Esophagus (tissue), 2 donors: ENCODE measurements around the gene THADA. TPM values are rescaled to one million over a fixed set of nuclear protein-coding genes. Genes with fewer than 3 reads are reported as not detected.
"Not testable (repeated sequence)": the region's sequence is repeated elsewhere in the genome, so short reads cannot be mapped to it uniquely, and the experiment has no call there.

ENCODE experiments used
- H3K27ac ChIP-seq, 2 donors: one replicate each; pipeline ENCODE4 v1.5.1; 2013; ENCODE audit warnings: low read depth in 2 of 2, mild to moderate bottlenecking in 2 of 2, inconsistent platforms in 1 of 2, low read length in 1 of 2, moderate library complexity in 1 of 2
- H3K27me3 ChIP-seq, 2 donors: one replicate each; pipeline ENCODE4 v1.6.1; 2013; ENCODE audit warnings: low read length in 2 of 2, control low read depth in 1 of 2, mild to moderate bottlenecking in 1 of 2; ENCODE audit not compliant: insufficient read depth in 2 of 2, control insufficient read depth in 1 of 2
- H3K36me3 ChIP-seq, 2 donors: one replicate each; pipeline ENCODE4 v1.6.1; 2013; ENCODE audit warnings: low read length in 1 of 2; ENCODE audit not compliant: control insufficient read depth in 2 of 2, insufficient read depth in 2 of 2
- H3K4me1 ChIP-seq, 2 donors: one replicate each; pipeline ENCODE4 v1.6.1; 2013; ENCODE audit warnings: low read length in 1 of 2; ENCODE audit not compliant: control insufficient read depth in 2 of 2, insufficient read depth in 2 of 2
- H3K4me3 ChIP-seq, 2 donors: one replicate each; pipeline ENCODE4 v1.5.1; 2013; ENCODE audit warnings: low read length in 2 of 2, mild to moderate bottlenecking in 2 of 2, low read depth in 1 of 2, moderate library complexity in 1 of 2
- H3K9me3 ChIP-seq, 2 donors: one replicate each; pipeline ENCODE4 v1.6.1; 2013; ENCODE audit warnings: mild to moderate bottlenecking in 2 of 2, low read depth in 1 of 2, low read length in 1 of 2, moderate library complexity in 1 of 2; ENCODE audit not compliant: control insufficient read depth in 2 of 2, insufficient read depth in 1 of 2
- WGBS, 2 donors: extraction: QIAGEN DNeasy Blood & Tissue Kit; methylation state at CpG; one replicate each; pipeline ENCODE4 v1.1.7; 2013; 5-methylcytosine and 5-hydroxymethylcytosine counted together
- polyA plus RNA-seq, 2 donors: library from polyadenylated mRNA; stranded (reverse); fragments of 200-250 nt; gene quantifications; one replicate each; pipeline ENCODE4 v1.2.3, GENCODE V29; 2013
- donor health status: healthy with polysubstance abuse.
- donor health status: Bipolar disorder and iron deficiency.

Gene THADA
- polyA plus RNA-seq, 2 donors: 8.3 to 13.2 TPM

DNA sequence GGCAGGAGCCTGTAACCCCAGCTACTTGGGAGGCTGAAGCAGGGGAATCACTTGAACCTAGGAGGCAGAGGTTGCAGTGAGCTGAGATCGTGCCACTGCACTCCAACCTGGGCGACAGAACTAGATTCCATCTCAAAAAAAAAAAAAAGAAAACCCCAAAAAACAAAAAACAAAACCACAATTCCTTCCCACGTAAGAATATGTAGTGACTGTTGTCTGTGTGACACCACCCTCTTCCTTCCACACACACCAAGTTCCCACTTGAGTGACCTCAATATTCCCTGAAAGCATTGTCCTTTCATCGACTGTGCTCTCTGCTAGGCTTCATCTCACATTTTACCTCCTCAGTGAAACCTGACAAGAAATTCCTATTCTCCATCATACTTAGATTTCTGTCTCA, 8.8 kb upstream of the THADA start:
- no peaks in the 10 kb centered on the region for H3K27me3 ChIP-seq
- H3K36me3 ChIP-seq: no peaks in the 10 kb centered on the region
- no peaks in the 10 kb centered on the region for H3K4me1 ChIP-seq
- no peak overlapping the region for H3K4me3 ChIP-seq
- H3K9me3 ChIP-seq: no peaks in the 10 kb centered on the region
- 61 to 63% methylated on average over 4 of the region's 4 CpGs for WGBS, 2 donors
- H3K27ac ChIP-seq: no peak overlapping the region

DNA sequence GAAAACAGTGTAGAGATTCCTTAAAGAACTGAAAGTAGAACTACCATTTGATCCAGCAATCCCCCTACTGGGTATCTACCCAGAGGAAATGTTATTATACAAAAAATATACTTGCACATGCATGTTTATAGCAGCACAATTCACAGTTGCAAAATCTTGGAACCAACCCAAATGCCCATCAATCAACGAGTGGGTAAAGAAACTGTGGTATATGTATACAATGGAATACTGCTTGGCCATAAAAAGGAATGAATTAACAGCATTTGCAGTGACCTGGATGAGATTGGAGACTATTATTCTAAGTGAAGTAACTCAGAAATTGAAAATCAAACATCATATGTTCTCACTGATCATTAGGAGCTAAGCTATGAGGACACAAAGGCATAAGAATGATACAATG, 4.8 kb upstream of the THADA start:
- H3K9me3 ChIP-seq, H3K36me3 ChIP-seq, H3K27ac ChIP-seq, H3K4me1 ChIP-seq, H3K4me3 ChIP-seq, H3K27me3 ChIP-seq: not testable (repeated sequence)
- WGBS, 2 donors: 53 to 59% methylated on average over 1 of the region's 1 CpG

DNA sequence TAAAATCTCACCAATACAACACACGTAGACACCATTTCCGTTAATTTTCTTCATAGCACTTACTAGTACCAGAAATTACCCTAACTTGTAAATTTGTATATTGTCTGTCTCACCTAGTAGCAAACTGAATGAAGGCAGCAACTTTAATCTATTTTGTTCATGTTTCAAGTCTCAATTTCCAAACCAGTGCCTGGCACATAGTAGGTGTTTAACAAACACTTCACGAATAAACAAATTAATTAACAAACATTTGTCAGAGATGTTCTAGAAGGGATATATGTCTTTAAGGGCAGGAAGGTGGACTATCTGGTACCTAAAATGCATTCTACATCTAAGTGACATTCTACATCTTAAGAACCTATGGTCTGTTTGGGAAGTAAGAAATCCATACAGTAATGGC, 963 bp downstream of the THADA start:
- H3K4me1 ChIP-seq: peaks cover 0 to 3% of the 10 kb centered on the region in 2 donors
- H3K27me3 ChIP-seq: no peaks in the 10 kb centered on the region
- H3K27ac ChIP-seq: no peak overlapping the region
- no peaks in the 10 kb centered on the region for H3K36me3 ChIP-seq
- WGBS, 2 donors: 88% methylated on average over 3 of the region's 3 CpGs
- no peaks in the 10 kb centered on the region for H3K9me3 ChIP-seq
- H3K4me3 ChIP-seq: peak overlapping the region; percentile 69 to 95

DNA sequence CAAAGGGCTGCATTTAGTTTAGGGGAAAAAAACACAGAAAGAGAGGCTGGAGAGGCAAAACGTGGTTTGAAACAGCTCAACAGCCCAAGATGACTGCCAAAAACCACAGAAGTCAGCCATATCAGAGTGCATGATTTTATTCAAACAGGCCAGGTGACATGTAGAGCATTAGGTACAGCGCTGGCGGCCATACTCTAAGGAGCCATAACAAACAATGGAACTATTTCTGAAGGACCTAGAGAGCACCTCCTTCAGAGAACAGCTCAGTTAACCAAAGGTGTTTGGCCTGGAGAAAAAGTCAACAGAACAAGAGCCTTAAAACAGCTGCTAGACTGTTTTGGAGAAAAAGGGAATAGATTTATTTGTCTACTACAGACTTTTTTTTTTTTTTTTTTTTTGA, 2.6 kb downstream of the THADA start:
- Histone ChIP-seq H3K4me3 (no peak overlapping the region), H3K27me3 (no peaks in the 10 kb centered on the region), H3K4me1 (peaks cover 0 to 3% of the 10 kb centered on the region in 2 donors), H3K27ac (no peak overlapping the region), H3K9me3 (no peaks in the 10 kb centered on the region), H3K36me3 (no peaks in the 10 kb centered on the region)
- 80 to 86% methylated on average over 3 of the region's 3 CpGs for whole genome bisulfite sequencing, 2 donors

DNA sequence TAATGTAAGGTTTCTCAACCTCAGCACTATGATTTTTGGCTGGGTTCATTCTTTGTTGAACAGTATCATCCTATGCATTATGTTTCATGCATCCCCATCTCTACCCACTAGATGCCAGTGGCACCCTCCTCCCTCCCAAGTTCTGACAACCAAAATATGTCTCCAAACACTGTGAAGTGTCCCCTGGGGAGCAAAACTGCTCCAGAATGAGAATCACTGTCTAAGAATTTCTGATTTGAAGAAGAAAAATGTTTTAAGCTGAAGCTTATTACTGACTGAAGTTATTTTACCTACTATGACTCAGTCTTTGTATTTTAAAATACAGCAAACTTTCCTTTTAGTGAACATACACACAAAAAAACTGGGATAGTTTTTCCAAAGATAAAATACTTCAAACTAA, 3.4 kb downstream of the THADA start:
- Histone ChIP-seq H3K36me3 (no peaks in the 10 kb centered on the region), H3K9me3 (no peaks in the 10 kb centered on the region), H3K4me3 (no peak overlapping the region), H3K27ac (no peak overlapping the region), H3K27me3 (no peaks in the 10 kb centered on the region), H3K4me1 (peaks cover 0 to 3% of the 10 kb centered on the region in 2 donors)

DNA sequence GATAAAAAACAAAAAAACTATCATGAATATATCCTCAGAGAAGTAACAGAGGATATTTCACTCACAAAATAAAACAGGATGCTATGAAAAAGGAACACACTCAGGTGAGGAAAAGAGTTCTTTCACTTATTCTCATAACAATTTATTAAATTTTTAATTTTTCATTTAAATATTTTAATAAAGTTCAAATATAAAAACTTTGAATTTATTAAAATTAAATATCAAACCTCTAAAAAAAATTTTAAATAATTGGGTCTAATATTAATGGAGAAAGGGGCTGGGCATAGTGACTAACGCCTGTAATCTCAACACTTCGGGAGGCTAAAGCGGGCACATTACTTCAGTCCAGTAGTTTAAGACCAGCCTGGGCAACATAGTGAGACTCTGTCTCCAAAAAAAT, 10.1 kb downstream of the THADA start:
- H3K4me3 ChIP-seq: no peak overlapping the region
- 95 to 97% methylated on average over 3 of the region's 3 CpGs for WGBS, 2 donors
- H3K36me3 ChIP-seq: peaks cover 2 to 9% of the 10 kb centered on the region in 2 donors
- no peaks in the 10 kb centered on the region for H3K4me1 ChIP-seq
- H3K9me3 ChIP-seq: no peaks in the 10 kb centered on the region
- no peak overlapping the region for H3K27ac ChIP-seq
- no peaks in the 10 kb centered on the region for H3K27me3 ChIP-seq

DNA sequence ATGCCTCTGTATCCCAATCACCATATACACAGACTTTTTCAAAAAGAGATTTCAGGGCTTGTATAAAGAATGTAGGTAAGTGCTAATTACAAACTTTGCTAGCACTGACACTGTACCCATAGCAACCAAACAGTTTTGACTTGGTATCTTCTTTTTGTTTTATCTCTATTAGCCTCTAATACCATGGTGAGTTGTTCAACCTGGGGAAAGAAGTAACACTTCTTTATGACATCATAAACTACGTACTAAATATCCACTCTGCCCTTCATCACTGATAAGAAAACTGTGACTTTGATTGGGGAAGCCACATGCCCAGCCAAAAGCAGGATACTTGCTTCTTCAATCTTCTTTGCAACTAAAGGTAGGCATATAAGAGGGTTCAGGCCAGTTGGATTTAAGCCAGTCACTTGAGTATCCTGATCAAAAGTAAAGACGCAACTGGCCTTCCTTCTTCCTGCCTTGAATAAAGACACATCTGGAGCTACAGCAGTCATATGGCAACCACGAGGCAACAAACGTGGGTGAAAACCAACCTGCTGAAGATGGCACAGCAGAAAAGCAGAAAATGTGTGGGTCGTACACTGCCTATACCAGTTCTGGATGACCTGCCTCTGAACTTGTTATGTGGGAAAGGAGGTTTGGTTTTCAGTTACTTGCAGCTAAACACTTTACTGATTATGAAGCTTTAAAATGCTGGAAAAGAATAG, 16.4 kb downstream of the THADA start:
- Histone ChIP-seq H3K36me3 (peaks cover 6 to 14% of the 10 kb centered on the region in 2 donors), H3K9me3 (no peaks in the 10 kb centered on the region), H3K27me3 (no peaks in the 10 kb centered on the region), H3K4me3 (no peak overlapping the region), H3K27ac (no peak overlapping the region), H3K4me1 (no peaks in the 10 kb centered on the region)
- 88% methylated on average over 5 of the region's 5 CpGs for WGBS, 2 donors

DNA sequence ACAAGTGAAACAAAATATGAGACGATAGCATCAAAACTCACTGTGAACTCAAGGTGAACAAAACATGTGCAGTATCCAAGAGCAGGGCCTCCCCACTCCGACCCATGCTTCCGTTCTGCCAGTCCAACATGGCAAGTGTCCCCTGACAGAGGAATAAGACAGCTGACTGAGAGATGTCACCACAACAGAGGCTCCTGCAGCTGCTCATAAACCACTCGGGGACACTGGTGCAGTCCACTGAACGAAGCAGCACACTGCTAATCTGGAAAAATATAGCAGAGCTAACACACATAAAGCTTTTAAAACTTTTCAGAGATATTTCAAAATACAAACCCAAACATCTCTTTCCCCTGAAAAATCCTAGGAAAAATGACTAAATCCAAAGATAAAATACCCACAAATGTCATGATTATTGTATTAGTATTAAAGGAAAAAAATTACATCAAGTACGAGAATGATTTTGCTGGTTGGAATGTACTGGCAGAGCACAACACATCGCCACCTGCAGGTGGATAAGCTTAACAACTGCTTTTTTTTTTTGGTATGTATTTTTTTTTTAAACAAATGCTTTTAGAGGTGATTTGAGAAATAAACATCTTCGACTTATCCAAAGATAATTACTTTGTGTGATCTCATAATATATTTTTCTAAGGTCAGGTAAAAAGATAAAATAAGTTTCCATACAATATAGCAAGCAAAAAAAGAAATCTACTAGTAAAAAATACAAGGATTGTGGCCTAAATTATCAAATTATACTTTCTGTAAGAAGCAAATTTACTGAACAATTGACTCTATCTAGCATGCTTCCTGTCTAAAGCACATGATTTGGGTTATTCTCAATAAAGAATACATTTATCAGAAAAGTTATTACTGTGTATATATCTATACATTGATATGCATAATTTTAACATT, 18.6 kb downstream of the THADA start:
- H3K36me3 ChIP-seq: peaks cover 3 to 15% of the 10 kb centered on the region in 2 donors
- no peaks in the 10 kb centered on the region for H3K9me3 ChIP-seq
- WGBS, 2 donors: 49 to 50% methylated on average over 8 of the region's 8 CpGs
- no peaks in the 10 kb centered on the region for H3K4me1 ChIP-seq
- H3K27me3 ChIP-seq: no peaks in the 10 kb centered on the region
- no peak overlapping the region for H3K4me3 ChIP-seq
- peak overlapping the region in 1 of 2 donors; percentile 24 for H3K27ac ChIP-seq

DNA sequence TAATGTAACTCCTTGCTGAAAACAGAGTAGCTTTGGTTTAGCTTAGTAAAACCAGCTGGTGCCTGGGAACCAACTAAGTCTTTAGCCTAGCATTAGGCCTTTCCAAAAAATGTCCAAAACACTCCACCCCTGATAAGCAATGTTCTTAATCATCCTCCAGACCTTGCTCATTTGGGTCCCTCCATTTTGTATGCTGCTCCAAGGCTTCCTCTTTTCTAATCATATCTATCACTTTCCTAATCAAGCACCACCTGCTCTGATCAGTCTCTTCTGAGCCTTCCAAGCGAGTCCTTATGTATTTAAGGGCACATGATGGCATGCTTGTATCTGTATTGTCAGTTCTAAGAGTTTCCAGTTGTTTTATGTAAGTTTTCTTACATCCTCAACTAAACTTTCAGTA, 23.6 kb downstream of the THADA start:
- H3K27ac ChIP-seq: no peak overlapping the region
- H3K27me3 ChIP-seq: no peaks in the 10 kb centered on the region
- no peaks in the 10 kb centered on the region for H3K9me3 ChIP-seq
- WGBS, 2 donors: 82 to 93% methylated on average over 1 of the region's 1 CpG
- no peak overlapping the region for H3K4me3 ChIP-seq
- peaks cover 4 to 20% of the 10 kb centered on the region in 2 donors for H3K36me3 ChIP-seq
- no peaks in the 10 kb centered on the region for H3K4me1 ChIP-seq
